ENCODE results near the gene BPHL. TPM values are rescaled to one million over a fixed set of nuclear protein-coding genes. Genes with fewer than 3 reads are reported as not detected.
"Not testable (repeated sequence)": the region's sequence is repeated elsewhere in the genome, so short reads cannot be mapped to it uniquely, and the experiment has no call there.

The BPHL gene
- total RNA-seq, 1 experiment from 2014 or later: 9.3 TPM

DNA sequence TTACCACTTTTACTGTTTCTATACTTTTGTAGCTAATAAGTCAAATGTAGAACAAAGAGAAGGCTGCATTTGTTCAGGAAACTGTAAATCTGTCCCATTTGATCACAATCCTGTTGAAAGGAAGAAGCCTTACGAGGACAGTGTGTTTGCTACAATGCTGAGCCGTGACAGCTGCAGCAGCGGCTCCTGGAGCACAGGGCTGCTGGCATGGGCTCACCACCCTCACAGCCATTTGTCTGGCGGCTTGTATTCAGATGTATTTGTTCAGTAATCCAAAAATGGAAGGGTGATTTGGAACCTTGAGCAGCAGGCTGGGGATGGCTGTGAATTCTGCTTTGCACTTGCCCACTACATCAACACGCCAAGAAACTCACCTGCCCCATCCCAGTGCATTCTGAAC lies 33.2 kb downstream of the BPHL start:
- no peak overlapping the region for H3K9ac ChIP-seq (ENCODE audit: low read length)
- no peaks in the 10 kb centered on the region for H3K9me3 ChIP-seq (ENCODE audit: low read length)
- no peaks in the 10 kb centered on the region for H3K27me3 ChIP-seq (ENCODE audit: low read length)
- H3K4me2 ChIP-seq (ENCODE audit: low read depth, low read length, poor library complexity, severe bottlenecking): no peak overlapping the region
- peaks cover 4% of the 10 kb centered on the region for H3K4me1 ChIP-seq (ENCODE audit: low read length)
- H3K9me2 ChIP-seq (replicated peaks; ENCODE audit: insufficient read depth, low read length): no peaks in the 10 kb centered on the region
- H3K79me2 ChIP-seq (ENCODE audit: low read length): no peaks in the 10 kb centered on the region
- peaks cover 6% of the 10 kb centered on the region for H3K36me3 ChIP-seq (ENCODE audit: insufficient read depth, low read length)
- H4K20me1 ChIP-seq (ENCODE audit: insufficient read depth, low read depth, low read length): no peaks in the 10 kb centered on the region; the same call in 1 of the 2 replicates
- DNase-seq: no peak
- no peak overlapping the region for H3K27ac ChIP-seq (ENCODE audit: low read length)
- H2AFZ ChIP-seq (ENCODE audit: low read length): no peak overlapping the region
- no peak overlapping the region for H3K4me3 ChIP-seq (ENCODE audit: low read length)

DNA sequence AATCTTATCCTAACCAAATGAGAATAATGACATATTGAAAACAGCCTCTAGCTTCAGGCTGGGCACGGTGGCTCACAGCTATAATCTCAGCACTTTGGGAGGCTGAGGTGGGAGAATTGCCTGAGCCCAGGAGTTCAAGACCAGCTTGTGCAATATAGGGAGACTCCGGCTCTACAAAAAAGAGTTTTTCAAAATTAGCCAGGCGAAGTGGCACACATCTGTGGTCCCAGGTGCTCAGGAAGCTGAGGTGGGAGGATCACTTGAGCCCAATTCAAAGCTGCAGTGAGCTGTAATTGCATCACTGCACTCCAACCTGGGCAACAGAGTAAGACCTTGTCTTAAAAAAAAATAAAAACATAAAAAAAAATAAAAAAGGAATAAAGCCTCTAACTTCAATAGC lies 34.2 kb downstream of the BPHL start:
- Histone ChIP-seq H2AFZ (ENCODE audit: low read length) (no peak overlapping the region), H3K36me3 (ENCODE audit: insufficient read depth, low read length) (peaks cover 2% of the 10 kb centered on the region; the same call in 1 of the 2 replicates), H3K79me2 (ENCODE audit: low read length) (no peaks in the 10 kb centered on the region), H3K9me3 (ENCODE audit: low read length) (no peaks in the 10 kb centered on the region), H3K4me2 (ENCODE audit: low read depth, low read length, poor library complexity, severe bottlenecking) (no peak overlapping the region), H3K27me3 (ENCODE audit: low read length) (no peaks in the 10 kb centered on the region), H3K4me3 (ENCODE audit: low read length) (no peak overlapping the region), H4K20me1 (ENCODE audit: insufficient read depth, low read depth, low read length) (no peaks in the 10 kb centered on the region; the same call in 1 of the 2 replicates), H3K9me2 (replicated peaks; ENCODE audit: insufficient read depth, low read length) (no peaks in the 10 kb centered on the region), H3K4me1 (ENCODE audit: low read length) (peaks cover 12% of the 10 kb centered on the region), H3K27ac (ENCODE audit: low read length) (no peak overlapping the region), H3K9ac (ENCODE audit: low read length) (no peak overlapping the region)
- no peak for DNase-seq

GRCh38 chr6:3155416-3155815 lies 36.9 kb downstream of the BPHL start:
- not testable (repeated sequence) for H3K9ac ChIP-seq (ENCODE audit: low read length); H2AFZ ChIP-seq (ENCODE audit: low read length); H3K4me3 ChIP-seq (ENCODE audit: low read length); H3K9me2 ChIP-seq (replicated peaks; ENCODE audit: insufficient read depth, low read length); H3K9me3 ChIP-seq (ENCODE audit: low read length); H3K36me3 ChIP-seq (ENCODE audit: insufficient read depth, low read length); DNase-seq; H3K27ac ChIP-seq (ENCODE audit: low read length); H3K79me2 ChIP-seq (ENCODE audit: low read length); H3K4me2 ChIP-seq (ENCODE audit: low read depth, low read length, poor library complexity, severe bottlenecking); H3K27me3 ChIP-seq (ENCODE audit: low read length); H4K20me1 ChIP-seq (ENCODE audit: insufficient read depth, low read depth, low read length)
- peaks cover 16% of the 10 kb centered on the region for H3K4me1 ChIP-seq (ENCODE audit: low read length)

GRCh38 chr6:3156184-3157130 lies 37.9 kb downstream of the BPHL start:
- H3K4me2 ChIP-seq (ENCODE audit: low read depth, low read length, poor library complexity, severe bottlenecking): peak overlapping the region; percentile 68
- not testable (repeated sequence) for H3K27me3 ChIP-seq (ENCODE audit: low read length); DNase-seq; H3K27ac ChIP-seq (ENCODE audit: low read length); H3K9me3 ChIP-seq (ENCODE audit: low read length); H2AFZ ChIP-seq (ENCODE audit: low read length); H3K79me2 ChIP-seq (ENCODE audit: low read length); H3K36me3 ChIP-seq (ENCODE audit: insufficient read depth, low read length); H3K9me2 ChIP-seq (replicated peaks; ENCODE audit: insufficient read depth, low read length); H4K20me1 ChIP-seq (ENCODE audit: insufficient read depth, low read depth, low read length)
- peaks cover 16% of the 10 kb centered on the region for H3K4me1 ChIP-seq (ENCODE audit: low read length)
- H3K4me3 ChIP-seq (ENCODE audit: low read length): peak overlapping the region; percentile 69
- peak overlapping the region; percentile 59 for H3K9ac ChIP-seq (ENCODE audit: low read length)

GRCh38 chr6:3157131-3157933 lies 38.8 kb downstream of the BPHL start, which contains the start of gene TUBB2A:
TSS of gene TUBB2A (minus strand) at chr6:3157544. CDS start at chr6:3157463, 81 bp downstream.
- Histone ChIP-seq H3K79me2 (ENCODE audit: low read length) (no peaks in the 10 kb centered on the region), H4K20me1 (ENCODE audit: insufficient read depth, low read depth, low read length) (no peaks in the 10 kb centered on the region), H3K9me3 (ENCODE audit: low read length) (no peaks in the 10 kb centered on the region), H2AFZ (ENCODE audit: low read length) (peak within 1 kb of the TSS; percentile 84), H3K4me2 (ENCODE audit: low read depth, low read length, poor library complexity, severe bottlenecking) (peak within 1 kb of the TSS; percentile 68), H3K27me3 (ENCODE audit: low read length) (no peaks in the 10 kb centered on the region), H3K36me3 (ENCODE audit: insufficient read depth, low read length) (no peaks in the 10 kb centered on the region), H3K9ac (ENCODE audit: low read length) (peak within 1 kb of the TSS; percentile 59), H3K4me1 (ENCODE audit: low read length) (peaks cover 16% of the 10 kb centered on the region), H3K9me2 (replicated peaks; ENCODE audit: insufficient read depth, low read length) (no peaks in the 10 kb centered on the region), H3K4me3 (ENCODE audit: low read length) (peak within 1 kb of the TSS; percentile 69), H3K27ac (ENCODE audit: low read length) (no peak within 1 kb of the TSS)
- DNase-seq: peak; percentile 88

- H2AFZ ChIP-seq (ENCODE audit: low read length): no peak overlapping the region
- no peak overlapping the region for H3K9ac ChIP-seq (ENCODE audit: low read length)
- H3K27ac ChIP-seq (ENCODE audit: low read length): no peak overlapping the region
- peaks cover 23% of the 10 kb centered on the region for H3K4me1 ChIP-seq (ENCODE audit: low read length)
- H3K4me2 ChIP-seq (ENCODE audit: low read depth, low read length, poor library complexity, severe bottlenecking): no peak overlapping the region
- H3K36me3 ChIP-seq (ENCODE audit: insufficient read depth, low read length): no peaks in the 10 kb centered on the region
- peaks cover 3% of the 10 kb centered on the region; the same call in 1 of the 2 replicates for H3K27me3 ChIP-seq (ENCODE audit: low read length)
- H3K79me2 ChIP-seq (ENCODE audit: low read length): no peaks in the 10 kb centered on the region
- no peaks in the 10 kb centered on the region for H3K9me3 ChIP-seq (ENCODE audit: low read length)
- H3K9me2 ChIP-seq (replicated peaks; ENCODE audit: insufficient read depth, low read length): no peaks in the 10 kb centered on the region
- no peak for DNase-seq
- no peak overlapping the region for H3K4me3 ChIP-seq (ENCODE audit: low read length)
- H4K20me1 ChIP-seq (ENCODE audit: insufficient read depth, low read depth, low read length): no peaks in the 10 kb centered on the region
These were observed 41.6 kb downstream of the BPHL start for GRCh38 chr6:3159805-3160781.

DNA sequence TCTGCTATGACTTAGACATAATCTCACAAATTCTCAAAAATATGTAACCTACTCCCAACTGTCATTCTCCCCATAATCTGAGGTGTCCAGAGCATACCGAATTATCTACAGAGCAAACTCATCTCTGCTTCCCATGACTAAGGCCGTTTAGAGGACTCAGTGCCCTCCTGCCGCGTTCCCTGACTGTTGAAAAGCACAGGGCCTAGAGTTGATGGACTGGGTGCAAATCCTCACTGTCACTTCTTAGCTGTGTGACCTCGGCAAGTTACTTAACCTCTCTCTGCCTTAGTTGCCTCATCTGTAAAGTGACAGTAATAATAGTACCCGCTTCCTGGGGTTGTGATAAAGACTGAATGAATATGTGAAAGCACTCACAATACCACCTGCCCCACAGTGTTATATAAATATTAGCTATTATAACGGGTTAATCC lies 43.6 kb downstream of the BPHL start:
- no peak overlapping the region for H3K4me2 ChIP-seq (ENCODE audit: low read depth, low read length, poor library complexity, severe bottlenecking)
- no peak overlapping the region for H3K4me3 ChIP-seq (ENCODE audit: low read length)

More for the DNA sequence above, 43.6 kb downstream of the BPHL start:
- Histone ChIP-seq H3K27ac (ENCODE audit: low read length) (no peak overlapping the region), H3K36me3 (ENCODE audit: insufficient read depth, low read length) (no peaks in the 10 kb centered on the region), H3K79me2 (ENCODE audit: low read length) (no peaks in the 10 kb centered on the region), H3K9me3 (ENCODE audit: low read length) (no peaks in the 10 kb centered on the region), H3K9ac (ENCODE audit: low read length) (no peak overlapping the region), H4K20me1 (ENCODE audit: insufficient read depth, low read depth, low read length) (no peaks in the 10 kb centered on the region), H3K27me3 (ENCODE audit: low read length) (peaks cover 3% of the 10 kb centered on the region; the same call in 1 of the 2 replicates), H3K9me2 (replicated peaks; ENCODE audit: insufficient read depth, low read length) (no peaks in the 10 kb centered on the region), H3K4me1 (ENCODE audit: low read length) (peaks cover 19% of the 10 kb centered on the region), H2AFZ (ENCODE audit: low read length) (no peak overlapping the region)
- DNase-seq: no peak
